ENCODE measurements around the gene CNIH2. TPM values are rescaled to one million over a fixed set of nuclear protein-coding genes. Genes with fewer than 3 reads are reported as not detected.
A peak's percentile ranks its signal among the peaks of the same experiment; 100 is the strongest.

Gene CNIH2
- total RNA-seq, 4 donors from 2014 or later: not detected

- WGBS, 2 donors: 0% methylated on average over 9 to 27 of the region's 64 CpGs
Observed at GRCh38 chr11:66268244-66268951, 9.6 kb upstream of the CNIH2 start, which contains the start of gene RAB1B. Gene RAB1B, plus strand, starts transcription at chr11:66268639. Its CDS starts 41 bp downstream, at chr11:66268680.

GRCh38 chr11:66268952-66269905 lies 8.7 kb upstream of the CNIH2 start:
- peaks cover 15 to 24% of the 10 kb centered on the region in 2 donors for H3K4me1 ChIP-seq
- H3K9me3 ChIP-seq: no peaks in the 10 kb centered on the region
- intact Hi-C loops (cut with DNase I): no loop called here
- DNase-seq: peak in 1 of 2 donors; percentile 29
- peak overlapping the region; percentile 94 to 97 (median 96) for H3K27ac ChIP-seq
- WGBS, 2 donors: 5% methylated on average over 24 to 32 of the region's 32 CpGs
- no peaks in the 10 kb centered on the region for H3K27me3 ChIP-seq
- H3K36me3 ChIP-seq: peaks cover 28 to 32% of the 10 kb centered on the region in 2 donors
- peak overlapping the region; percentile 50 to 84 (median 63) for H3K4me3 ChIP-seq (replicated peaks in 1 of 3)
- TF ChIP-seq CTCF (IDR thresholded peaks at IDR 0.05) (no peak), POLR2A (IDR thresholded peaks at IDR 0.05) (no peak)

More at GRCh38 chr11:66268244-66268951, 9.6 kb upstream of the CNIH2 start, which contains the start of gene RAB1B:
- intact Hi-C loops (cut with DNase I): no loop called here
- peak; percentile 100 for DNase-seq
- Histone ChIP-seq H3K9me3 (no peaks in the 10 kb centered on the region), H3K36me3 (peaks cover 20 to 24% of the 10 kb centered on the region in 2 donors), H3K4me1 (peaks cover 15 to 24% of the 10 kb centered on the region in 2 donors), H3K27ac (peak within 1 kb of the TSS; percentile 94 to 97 (median 96)), H3K27me3 (no peaks in the 10 kb centered on the region), H3K4me3 (replicated peaks in 1 of 3) (peak within 1 kb of the TSS; percentile 50 to 84 (median 63))
- TF ChIP-seq CTCF (IDR thresholded peaks at IDR 0.05) (no peak), POLR2A (IDR thresholded peaks at IDR 0.05) (peak in 1 of 2 donors; percentile 78)

- H3K9me3 ChIP-seq: no peaks in the 10 kb centered on the region
- intact Hi-C loops (cut with DNase I): no loop called here
- no peak for TF ChIP-seq POLR2A (IDR thresholded peaks at IDR 0.05)
- no peak for TF ChIP-seq CTCF (IDR thresholded peaks at IDR 0.05)
- H3K4me1 ChIP-seq: peaks cover 15 to 19% of the 10 kb centered on the region in 2 donors
- no peak overlapping the region for H3K27ac ChIP-seq
- H3K4me3 ChIP-seq (replicated peaks in 1 of 3): no peak overlapping the region
- no peak for DNase-seq
- H3K27me3 ChIP-seq: no peaks in the 10 kb centered on the region
- 88 to 94% methylated on average over 6 to 7 of the region's 7 CpGs for WGBS, 2 donors
- H3K36me3 ChIP-seq: peaks cover 45 to 48% of the 10 kb centered on the region in 2 donors
Observed at GRCh38 chr11:66271816-66272215, 6.2 kb upstream of the CNIH2 start.

GRCh38 chr11:66272596-66272995 lies 5.4 kb upstream of the CNIH2 start:
- intact Hi-C loops (cut with DNase I): no loop called here
- TF ChIP-seq POLR2A (IDR thresholded peaks at IDR 0.05) (no peak), CTCF (IDR thresholded peaks at IDR 0.05) (no peak)
- Histone ChIP-seq H3K9me3 (no peaks in the 10 kb centered on the region), H3K27me3 (no peaks in the 10 kb centered on the region), H3K36me3 (peaks cover 45 to 48% of the 10 kb centered on the region in 2 donors), H3K27ac (no peak overlapping the region), H3K4me1 (peaks cover 12 to 18% of the 10 kb centered on the region in 2 donors), H3K4me3 (replicated peaks in 1 of 3) (no peak overlapping the region)
- no peak for DNase-seq
- 86 to 90% methylated on average over 2 of the region's 2 CpGs for WGBS, 2 donors

Data from thyroid gland (tissue), 4 donors.